Breast epithelium (tissue), 4 donors: Measurements from ENCODE around the gene GLI3. TPM values are rescaled to one million over a fixed set of nuclear protein-coding genes. Genes with fewer than 3 reads are reported as not detected.

Source experiments
- DNase-seq, 2 donors: peaks; one replicate each; pipeline ENCODE4 v3.0.0-alpha.2; 2019; ENCODE audit warnings: low spot score in 2 of 2
- H3K27ac ChIP-seq, 2 donors: fragments of 200-600 bp; sonication (generic) in 1 of 2; one replicate each; pipeline ENCODE4 v1.5.1; 2016 to 2019; ENCODE audit warnings: mild to moderate bottlenecking in 1 of 2
- H3K27me3 ChIP-seq, 2 donors: fragments of 200-600 bp; sonication (generic) in 1 of 2; one replicate each; pipeline versions ENCODE4 v1.5.1 to v1.6.0; 2017 to 2019; ENCODE audit warnings: control low read depth in 1 of 2, mild to moderate bottlenecking in 1 of 2
- H3K36me3 ChIP-seq: fragments of 200-600 bp; one replicate; pipeline ENCODE4 v1.5.1; 2019
- H3K4me1 ChIP-seq, 2 donors: fragments of 200-600 bp; sonication (generic); one replicate each; pipeline ENCODE4 v1.5.1; 2016 to 2019; ENCODE audit warnings: control low read depth in 1 of 2
- H3K4me3 ChIP-seq, 3 donors: fragments of 200-600 bp; sonication (generic); 1 replicate in 2 of 3; 2 replicates in 1 of 3; pipeline ENCODE4 v1.5.1; 2016 to 2019; ENCODE audit warnings: mild to moderate bottlenecking in 3 of 3, moderate library complexity in 2 of 3
- H3K9me3 ChIP-seq, 2 donors: fragments of 200-600 bp; sonication (generic) in 1 of 2; one replicate each; pipeline ENCODE4 v1.5.1; 2016 to 2019; ENCODE audit warnings: control low read depth in 1 of 2
- POLR2A ChIP-seq: fragments of 450-650 bp; IDR thresholded peaks from one replicate; pipeline ENCODE4 v1.6.1; 2016; ENCODE audit warnings: antibody characterized with exemption, mild to moderate bottlenecking, moderate library complexity
- POLR2AphosphoS5 ChIP-seq, 3 donors: sonication (generic); formaldehyde crosslinking; IDR thresholded peaks; one replicate each; pipeline ENCODE4 v1.6.1; 2017; ENCODE audit warnings: antibody characterized with exemption in 3 of 3
- intact Hi-C: fragments of 100-400 bp; cut with DNase I; formaldehyde crosslinking; loops from one replicate; pipeline ENCODE4 v1.15.1; 2023; ENCODE audit warnings: low total_unique reads
- total RNA-seq, 3 donors: library from RNA; depleted of rRNA; stranded (reverse); fragments of >200 nt; gene quantifications; one replicate each; pipeline ENCODE4 v1.1.0, GENCODE V29; 2016
- TF ChIP-seq, protein P1 (sequence below), 3 donors: fragments of 450-650 bp; IDR thresholded peaks; one replicate each; pipeline ENCODE4 v1.5.1; 2016 to 2017; ENCODE audit warnings: antibody characterized with exemption in 3 of 3, mild to moderate bottlenecking in 3 of 3, moderate library complexity in 3 of 3

Gene GLI3
- total RNA-seq, 3 donors from 2014 or later, result 10.2 to 29.9 (median 22.6) TPM

- H3K9me3 ChIP-seq, result no peaks in the 10 kb centered on the region
- TF ChIP-seq POLR2A, result no peak
- TF ChIP-seq, protein P1, sequence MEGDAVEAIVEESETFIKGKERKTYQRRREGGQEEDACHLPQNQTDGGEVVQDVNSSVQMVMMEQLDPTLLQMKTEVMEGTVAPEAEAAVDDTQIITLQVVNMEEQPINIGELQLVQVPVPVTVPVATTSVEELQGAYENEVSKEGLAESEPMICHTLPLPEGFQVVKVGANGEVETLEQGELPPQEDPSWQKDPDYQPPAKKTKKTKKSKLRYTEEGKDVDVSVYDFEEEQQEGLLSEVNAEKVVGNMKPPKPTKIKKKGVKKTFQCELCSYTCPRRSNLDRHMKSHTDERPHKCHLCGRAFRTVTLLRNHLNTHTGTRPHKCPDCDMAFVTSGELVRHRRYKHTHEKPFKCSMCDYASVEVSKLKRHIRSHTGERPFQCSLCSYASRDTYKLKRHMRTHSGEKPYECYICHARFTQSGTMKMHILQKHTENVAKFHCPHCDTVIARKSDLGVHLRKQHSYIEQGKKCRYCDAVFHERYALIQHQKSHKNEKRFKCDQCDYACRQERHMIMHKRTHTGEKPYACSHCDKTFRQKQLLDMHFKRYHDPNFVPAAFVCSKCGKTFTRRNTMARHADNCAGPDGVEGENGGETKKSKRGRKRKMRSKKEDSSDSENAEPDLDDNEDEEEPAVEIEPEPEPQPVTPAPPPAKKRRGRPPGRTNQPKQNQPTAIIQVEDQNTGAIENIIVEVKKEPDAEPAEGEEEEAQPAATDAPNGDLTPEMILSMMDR (IDR thresholded peaks at IDR 0.05), result no peak
- no peak for TF ChIP-seq POLR2AphosphoS5 (IDR thresholded peaks at IDR 0.05)
- DNase-seq, result no peak
- H3K27ac ChIP-seq, result no peak overlapping the region
- H3K4me3 ChIP-seq, result no peak overlapping the region
- no peaks in the 10 kb centered on the region for H3K27me3 ChIP-seq
- intact Hi-C loops, result no loop called here
- no peaks in the 10 kb centered on the region for H3K4me1 ChIP-seq
- no peaks in the 10 kb centered on the region for H3K36me3 ChIP-seq
Measured at GRCh38 chr7:42002654-42003053, 234.4 kb downstream of the GLI3 start.

DNA sequence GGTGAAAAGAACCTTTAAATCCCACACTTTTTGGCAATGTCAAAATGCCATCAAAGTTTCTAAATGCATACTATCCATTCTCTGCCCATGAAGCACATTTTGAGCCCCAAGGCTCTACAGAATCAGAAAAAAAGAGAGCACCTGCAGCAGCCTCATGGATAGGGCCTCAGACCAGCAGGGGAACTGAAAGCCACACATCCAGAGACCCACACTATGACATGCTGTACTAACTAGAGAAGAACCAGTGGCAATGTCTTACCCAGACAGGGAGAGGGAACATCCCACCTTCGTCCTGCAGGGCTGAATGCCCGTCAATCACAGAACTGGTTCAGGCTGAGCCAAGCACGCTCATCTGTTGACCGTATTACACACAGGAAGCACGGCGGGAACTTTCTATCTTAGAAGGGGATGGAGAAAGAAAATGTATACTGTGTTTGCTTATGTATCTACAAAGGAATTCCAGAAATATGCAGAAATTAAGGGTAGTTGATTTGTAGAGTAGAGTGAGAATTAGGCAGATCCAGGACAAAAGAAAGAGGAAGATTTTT, 237.2 kb downstream of the GLI3 start:
- Histone ChIP-seq H3K9me3 (no peaks in the 10 kb centered on the region), H3K36me3 (no peaks in the 10 kb centered on the region), H3K27me3 (no peaks in the 10 kb centered on the region), H3K4me3 (no peak overlapping the region), H3K27ac (no peak overlapping the region), H3K4me1 (peaks cover 0 to 3% of the 10 kb centered on the region in 2 donors)
- TF ChIP-seq POLR2AphosphoS5 (IDR thresholded peaks at IDR 0.05) (no peak), POLR2A (no peak)
- TF ChIP-seq, protein P1 (IDR thresholded peaks at IDR 0.05), result no peak
- intact Hi-C loops, result no loop called here
- no peak for DNase-seq

DNA sequence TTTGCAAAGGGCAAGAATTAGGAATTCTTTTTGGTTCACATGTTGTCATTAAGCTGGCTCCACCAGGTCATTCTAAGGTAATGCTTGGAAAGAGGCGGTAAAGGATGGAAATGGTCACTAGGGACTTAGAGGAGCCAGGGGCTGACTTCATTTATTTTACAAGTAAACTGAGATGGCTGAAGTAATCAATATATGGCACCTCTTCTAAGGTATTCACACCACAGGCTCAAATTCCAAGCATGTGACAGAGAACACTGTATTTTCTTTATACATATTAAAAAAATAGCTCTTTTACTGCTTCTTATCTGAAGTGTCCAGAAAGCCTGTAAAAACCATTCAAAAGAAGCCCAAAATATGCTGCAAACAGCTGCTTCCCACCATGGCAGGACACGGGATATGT, 239.0 kb downstream of the GLI3 start:
- Histone ChIP-seq H3K9me3 (no peaks in the 10 kb centered on the region), H3K36me3 (no peaks in the 10 kb centered on the region), H3K4me3 (no peak overlapping the region), H3K4me1 (peaks cover 0 to 3% of the 10 kb centered on the region in 2 donors), H3K27me3 (no peaks in the 10 kb centered on the region), H3K27ac (no peak overlapping the region)
- TF ChIP-seq, protein P1 (IDR thresholded peaks at IDR 0.05), result no peak
- TF ChIP-seq POLR2A, result no peak
- no peak for TF ChIP-seq POLR2AphosphoS5 (IDR thresholded peaks at IDR 0.05)
- no peak for DNase-seq
- intact Hi-C loops, result no loop called here

DNA sequence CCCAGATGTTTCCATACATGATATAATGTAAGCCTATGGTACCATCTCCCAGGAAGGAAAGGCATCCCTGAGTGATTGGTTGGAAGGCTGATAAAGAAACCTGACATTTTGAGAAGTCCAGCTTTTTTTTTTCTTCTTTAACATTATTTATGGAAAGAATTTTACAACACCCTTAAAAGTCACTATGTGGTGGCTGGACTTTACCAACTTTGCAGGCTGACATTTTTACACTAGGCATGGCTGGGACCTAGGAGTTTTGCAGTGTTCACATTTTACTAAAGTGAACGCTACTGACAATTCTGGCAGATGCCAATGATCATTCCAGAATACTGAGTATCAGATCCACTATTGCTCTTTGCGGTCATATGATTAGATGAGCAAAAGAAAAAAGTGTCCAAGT, 239.9 kb downstream of the GLI3 start:
- intact Hi-C loops, result no loop called here
- Histone ChIP-seq H3K4me3 (no peak overlapping the region), H3K9me3 (no peaks in the 10 kb centered on the region), H3K4me1 (peaks cover 0 to 3% of the 10 kb centered on the region in 2 donors), H3K27me3 (no peaks in the 10 kb centered on the region), H3K27ac (no peak overlapping the region), H3K36me3 (no peaks in the 10 kb centered on the region)
- DNase-seq, result no peak
- TF ChIP-seq, protein P1 (IDR thresholded peaks at IDR 0.05), result no peak
- TF ChIP-seq POLR2A (no peak), POLR2AphosphoS5 (IDR thresholded peaks at IDR 0.05) (no peak)

- Histone ChIP-seq H3K27me3 (no peaks in the 10 kb centered on the region), H3K4me3 (no peak overlapping the region), H3K4me1 (peaks cover 0 to 5% of the 10 kb centered on the region in 2 donors), H3K36me3 (no peaks in the 10 kb centered on the region), H3K27ac (peak overlapping the region in 1 of 2 donors; percentile 10), H3K9me3 (no peaks in the 10 kb centered on the region)
- intact Hi-C loops, result no loop called here
- TF ChIP-seq, protein P1 (IDR thresholded peaks at IDR 0.05), result no peak
- no peak for TF ChIP-seq POLR2A
- no peak for TF ChIP-seq POLR2AphosphoS5 (IDR thresholded peaks at IDR 0.05)
- DNase-seq, result no peak
Measured at GRCh38 chr7:41996381-41997035, 240.5 kb downstream of the GLI3 start.
